HG03432 (cell line): ENCODE results near the gene C10orf95.
A peak's percentile ranks its signal among the peaks of the same experiment; 100 is the strongest.

Experiments
- ATAC-seq: cut with Tn5 transposase; IDR thresholded peaks from one replicate; pipeline ENCODE4 v1.9.1; 2021; ENCODE audit warnings: mild to moderate bottlenecking, moderate library complexity; ENCODE audit not compliant: unreplicated experiment

Gene C10orf95

DNA sequence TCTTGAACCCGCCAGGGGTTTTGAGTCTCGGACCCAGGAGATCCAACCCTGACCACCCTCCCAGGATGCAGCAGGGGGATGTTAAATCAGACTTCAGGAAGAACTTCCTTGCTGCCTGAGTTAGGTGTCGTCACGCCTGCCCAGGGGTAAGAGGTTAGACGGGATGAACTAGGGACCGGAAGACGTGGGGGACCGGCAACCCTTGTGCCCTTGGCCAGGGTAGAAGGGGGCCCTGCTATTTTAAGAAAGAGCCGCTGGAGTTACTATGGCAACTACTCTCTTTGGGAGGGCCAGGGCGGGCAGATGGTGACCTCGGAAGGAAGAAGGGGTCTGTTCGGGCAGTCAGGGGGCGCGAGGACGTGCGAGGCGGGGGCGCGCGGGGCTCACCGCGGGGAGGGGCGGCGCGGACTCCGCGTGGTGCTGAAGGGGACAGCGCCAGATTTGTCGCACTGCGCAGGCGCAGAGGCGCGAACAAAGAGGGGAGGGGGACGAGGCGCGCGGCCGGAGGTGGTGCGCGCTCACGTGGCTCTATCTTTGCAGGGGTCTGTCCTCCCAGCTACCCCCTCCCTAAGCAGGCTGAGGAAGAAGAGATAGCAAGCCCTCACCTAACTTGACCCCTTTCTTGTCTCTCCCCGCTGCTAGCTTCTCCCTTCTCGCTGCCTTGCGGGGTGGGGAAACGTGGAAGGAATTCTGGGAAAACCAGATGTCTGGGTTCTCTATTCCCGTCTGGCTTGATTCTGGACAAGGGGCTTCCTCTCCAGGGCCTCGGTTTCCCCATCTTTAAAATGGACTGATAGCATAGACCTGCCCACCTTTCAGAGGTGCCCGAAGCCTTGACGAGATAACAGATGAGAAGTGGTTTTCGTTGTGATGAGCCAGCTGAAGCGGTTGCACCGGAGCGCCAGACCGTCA lies 31.8 kb downstream of the C10orf95 start:
- no peak for ATAC-seq

DNA sequence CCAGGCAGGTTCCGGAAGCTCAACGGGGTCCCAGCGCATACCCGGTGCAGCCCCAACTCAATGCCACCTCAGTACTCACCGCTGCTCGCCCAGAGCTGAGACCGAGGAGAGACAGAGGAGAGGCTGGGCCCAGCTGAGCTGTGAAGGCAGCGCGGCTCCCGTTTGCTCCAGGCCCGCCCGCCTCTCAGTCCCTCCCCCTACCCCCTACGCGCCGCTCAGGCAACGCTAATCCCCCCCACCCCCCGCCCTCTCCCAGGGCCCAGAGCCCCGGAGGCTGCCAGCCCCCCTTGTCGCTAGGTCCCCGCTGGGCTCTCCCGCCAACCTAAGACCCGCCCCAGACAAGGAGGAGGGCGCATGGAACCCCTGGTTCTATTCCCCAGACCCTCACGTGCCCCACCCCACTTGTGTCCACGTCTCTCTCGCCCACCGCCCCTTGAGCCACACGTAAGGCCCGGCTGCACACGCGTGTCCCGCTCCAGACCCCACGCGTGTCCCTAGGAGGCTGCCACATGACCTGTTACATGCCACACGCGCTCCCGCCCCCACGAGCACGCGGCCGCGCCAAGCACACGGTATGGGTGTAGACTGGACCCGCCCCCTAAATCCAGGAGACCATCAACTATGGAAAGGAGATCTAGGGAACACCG lies 32.6 kb downstream of the C10orf95 start, which contains the start of gene PSD:
Gene PSD (minus strand): TSS at position 164 of the 647 bp plus-strand sequence. CDS start 1,747 bp downstream, outside the sequence.
- no peak for ATAC-seq

DNA sequence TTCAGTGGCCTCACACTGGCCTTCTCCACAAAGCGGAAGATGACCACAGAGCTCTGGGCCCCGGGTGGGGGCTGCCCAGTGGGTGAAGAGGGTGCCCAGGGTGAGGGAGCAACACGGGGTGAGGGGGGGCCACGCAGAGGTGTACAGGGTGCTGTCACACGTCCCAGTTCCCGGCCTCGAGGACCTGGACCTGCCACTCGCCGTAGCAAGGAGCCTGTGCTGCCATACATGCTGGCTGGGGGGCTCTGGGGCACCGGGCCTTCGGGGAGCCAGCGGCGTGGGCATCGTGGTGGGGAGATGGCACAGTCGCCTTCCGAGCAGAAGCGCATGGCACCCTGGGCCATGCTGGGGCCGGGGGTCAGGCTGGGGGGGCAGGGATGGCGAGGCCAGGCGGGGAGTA lies 34.6 kb downstream of the C10orf95 start:
- no peak for ATAC-seq

DNA sequence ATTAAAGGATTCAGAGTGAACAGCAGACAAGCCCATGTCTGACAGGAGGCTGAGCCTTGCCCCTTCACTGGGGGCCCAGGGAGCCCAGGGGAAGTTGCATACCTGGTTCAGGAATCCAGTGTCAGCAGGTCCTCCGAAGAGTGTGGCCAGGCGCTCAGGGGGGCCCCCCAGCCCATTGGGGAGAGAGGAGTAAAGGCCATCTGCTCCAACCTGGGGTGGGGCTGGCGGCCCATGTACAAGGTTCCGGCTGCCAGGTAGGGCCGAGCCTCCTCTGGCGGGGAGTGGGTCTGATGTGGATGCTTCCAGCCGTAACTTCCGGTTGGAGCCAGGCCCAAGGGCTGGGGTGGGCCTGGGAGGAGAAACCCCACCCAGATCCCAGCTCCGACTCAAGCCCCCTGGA lies 35.1 kb downstream of the C10orf95 start:
- no peak for ATAC-seq

DNA sequence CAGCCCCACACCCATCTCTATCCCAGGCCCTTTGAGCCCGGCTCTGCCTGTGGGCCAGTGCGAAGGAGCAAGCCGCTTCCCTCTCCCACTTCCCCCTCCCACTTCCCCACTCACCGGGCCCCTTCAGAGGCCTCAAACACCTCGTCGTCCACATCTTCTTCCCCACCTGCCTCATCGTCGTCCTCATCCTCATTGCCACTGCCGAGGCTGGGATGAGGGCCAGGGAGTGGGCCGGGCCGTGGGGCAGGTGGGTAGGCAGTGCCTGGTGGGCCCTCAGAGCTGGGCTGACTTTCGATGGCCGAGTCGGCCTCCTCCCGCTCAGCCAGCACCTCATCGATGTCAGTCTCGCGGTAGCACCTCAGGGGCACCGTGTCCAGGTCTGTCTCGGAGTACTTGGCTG lies 36.6 kb downstream of the C10orf95 start:
- ATAC-seq = no peak

DNA sequence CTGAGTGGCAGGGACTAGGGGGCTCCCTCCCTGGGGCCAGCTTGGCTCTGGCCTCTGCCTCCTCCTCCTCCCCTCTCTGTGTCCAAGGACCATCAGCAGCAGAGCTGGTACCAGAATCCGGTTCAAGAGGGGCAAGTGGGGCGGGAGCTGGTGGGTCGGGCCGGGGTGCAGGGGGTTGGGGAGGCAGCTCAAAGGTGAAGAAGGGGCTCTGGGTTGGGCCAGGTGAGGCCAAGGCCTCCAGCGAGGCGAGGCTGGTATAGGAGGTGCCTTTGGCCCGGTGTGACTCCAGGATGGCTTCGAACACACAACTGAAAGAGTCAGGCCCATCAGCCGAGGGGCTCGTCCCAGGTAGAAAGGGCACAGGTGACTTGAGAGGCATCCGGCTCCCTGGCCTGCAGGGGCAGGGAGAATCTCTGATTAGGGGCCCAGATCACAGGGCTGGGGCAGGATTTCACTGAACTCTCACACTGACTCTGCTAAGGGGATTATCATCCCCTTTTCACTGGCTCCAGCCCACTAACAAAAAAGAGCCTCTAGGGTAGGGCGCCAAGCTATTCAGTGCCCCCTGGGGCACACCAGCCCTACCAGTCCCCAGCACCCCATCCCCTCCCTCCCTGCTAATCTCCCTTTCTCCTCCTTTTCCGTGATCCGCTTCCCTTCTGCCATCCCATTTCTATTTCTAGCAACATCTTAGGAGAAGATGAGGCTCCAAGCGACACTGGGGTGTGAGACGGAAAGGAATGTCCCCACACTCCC lies 37.4 kb downstream of the C10orf95 start:
- ATAC-seq = no peak

DNA sequence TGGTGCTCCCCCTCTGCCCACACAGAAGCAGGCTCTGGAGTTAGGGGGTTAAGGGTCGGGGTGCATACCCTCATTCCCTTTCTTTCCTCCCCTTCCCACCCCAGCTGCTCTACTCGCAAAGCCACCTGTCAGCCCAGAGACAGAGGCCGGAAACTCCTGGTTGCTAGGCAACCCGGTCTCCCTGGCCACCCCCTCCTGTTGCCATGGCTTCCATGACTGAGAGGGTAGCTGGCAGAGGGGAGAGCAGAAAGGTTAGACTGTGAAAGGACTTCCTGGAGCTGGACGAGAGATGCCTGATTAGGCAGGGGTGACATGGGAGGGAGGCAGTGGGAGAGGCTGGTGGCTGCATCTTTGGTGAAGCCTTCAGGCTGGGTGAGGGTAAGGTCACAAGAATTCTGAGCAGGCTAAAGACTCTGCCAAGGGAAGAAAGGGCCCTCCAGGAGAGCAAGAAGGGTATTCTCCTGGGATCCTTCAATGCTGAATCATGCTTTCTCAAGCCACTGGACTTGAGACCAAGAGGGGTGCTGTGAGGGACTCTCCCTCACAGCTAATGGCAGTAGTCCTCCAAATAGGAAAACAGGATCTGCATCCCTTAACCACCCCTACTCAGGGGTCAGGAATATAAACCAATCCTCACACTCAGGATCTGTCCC lies 38.2 kb downstream of the C10orf95 start:
- ATAC-seq = no peak

DNA sequence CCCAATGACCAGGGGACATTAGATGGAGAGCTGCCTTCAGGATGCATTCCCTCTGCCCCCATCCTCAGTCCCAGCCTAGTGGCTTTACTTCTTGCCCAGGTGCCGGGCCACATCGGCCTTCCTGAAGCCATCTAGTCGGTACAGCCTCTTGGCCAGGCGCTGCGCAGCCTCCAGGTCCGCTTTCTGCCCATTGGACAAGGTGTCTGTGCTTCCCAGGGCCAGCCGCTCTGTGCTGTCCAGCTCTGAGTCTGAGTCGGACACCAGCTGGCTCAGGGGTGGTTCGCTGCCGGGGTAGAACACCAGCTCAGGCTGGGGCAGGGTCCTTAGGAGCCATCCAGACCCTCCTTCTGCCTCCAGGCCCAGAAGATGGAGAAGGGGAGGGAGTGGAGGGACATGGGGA lies 39.0 kb downstream of the C10orf95 start:
- no peak for ATAC-seq

DNA sequence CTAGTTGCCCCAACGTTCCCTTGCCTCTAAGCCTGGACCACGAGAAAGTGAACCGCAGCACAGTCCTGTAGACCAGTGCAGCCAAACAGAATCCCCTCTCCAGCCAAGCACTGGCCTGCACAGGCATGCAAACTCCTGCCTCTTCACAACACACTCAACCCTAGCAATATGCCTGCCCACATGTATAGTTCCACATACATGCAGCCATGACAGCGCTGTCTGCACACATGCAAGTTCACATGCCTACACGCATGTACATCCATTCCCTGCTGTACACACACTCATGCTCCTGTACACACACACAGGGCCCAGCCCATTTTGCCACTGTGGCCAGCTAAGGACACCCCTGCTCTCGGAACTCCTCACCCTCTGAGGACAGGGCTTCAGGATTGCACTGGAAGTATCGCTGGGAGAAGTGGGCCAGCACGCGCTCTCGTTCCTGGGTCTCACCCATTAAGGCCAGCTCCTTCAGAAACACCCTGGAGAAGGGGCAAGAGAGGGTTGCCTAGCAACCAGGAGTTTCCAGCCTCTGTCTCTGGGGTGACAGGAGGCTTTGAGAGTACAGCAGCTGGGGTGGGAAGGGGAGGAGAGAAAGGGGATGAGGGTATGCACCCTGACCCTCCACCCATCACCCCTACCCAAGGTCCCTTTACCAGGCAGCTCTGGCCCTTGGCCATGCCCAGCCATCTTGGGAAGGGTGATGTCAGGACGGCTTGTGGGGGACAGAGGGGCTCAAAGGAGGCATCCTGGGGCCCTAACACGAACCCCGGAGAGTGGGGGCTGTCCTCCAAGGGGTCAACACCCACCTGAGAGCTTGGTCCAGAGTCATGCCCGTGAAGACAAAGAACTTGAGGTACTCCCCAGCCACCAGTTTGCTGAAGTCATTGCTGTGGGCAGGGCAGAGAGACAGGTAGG lies 39.7 kb downstream of the C10orf95 start:
- ATAC-seq = no peak

DNA sequence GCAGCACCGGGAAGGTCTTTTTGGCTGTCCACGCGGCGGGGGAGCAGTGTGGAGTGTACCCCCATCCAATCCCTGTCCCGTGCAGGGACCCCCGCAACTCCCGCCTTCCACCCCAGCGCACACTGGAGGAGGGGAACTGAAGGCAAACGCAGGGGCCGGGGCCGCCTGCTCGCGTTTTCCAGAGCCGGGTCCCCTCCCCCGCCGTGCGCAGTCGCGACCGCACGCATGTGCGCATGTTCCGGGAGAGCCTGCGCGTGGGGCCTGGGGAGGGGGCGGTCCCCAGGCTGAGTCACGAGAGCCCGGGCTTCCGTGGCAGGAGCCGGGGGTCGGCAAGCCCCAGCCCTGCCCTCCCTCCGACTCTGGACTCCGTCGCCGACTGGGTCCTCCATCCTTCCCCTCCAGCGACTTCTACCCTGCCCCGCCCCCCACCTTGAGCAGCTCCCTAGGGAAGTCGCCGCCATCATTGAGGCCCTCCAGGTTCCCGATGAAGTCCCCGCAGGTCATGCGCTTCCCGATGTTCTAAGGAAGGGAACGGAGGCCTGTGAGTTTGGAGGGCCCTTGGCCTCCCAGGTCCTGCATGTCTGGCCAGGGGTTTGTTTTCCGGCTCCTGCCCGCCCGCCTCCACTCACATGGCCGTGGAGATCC lies 40.8 kb downstream of the C10orf95 start:
- no peak for ATAC-seq

DNA sequence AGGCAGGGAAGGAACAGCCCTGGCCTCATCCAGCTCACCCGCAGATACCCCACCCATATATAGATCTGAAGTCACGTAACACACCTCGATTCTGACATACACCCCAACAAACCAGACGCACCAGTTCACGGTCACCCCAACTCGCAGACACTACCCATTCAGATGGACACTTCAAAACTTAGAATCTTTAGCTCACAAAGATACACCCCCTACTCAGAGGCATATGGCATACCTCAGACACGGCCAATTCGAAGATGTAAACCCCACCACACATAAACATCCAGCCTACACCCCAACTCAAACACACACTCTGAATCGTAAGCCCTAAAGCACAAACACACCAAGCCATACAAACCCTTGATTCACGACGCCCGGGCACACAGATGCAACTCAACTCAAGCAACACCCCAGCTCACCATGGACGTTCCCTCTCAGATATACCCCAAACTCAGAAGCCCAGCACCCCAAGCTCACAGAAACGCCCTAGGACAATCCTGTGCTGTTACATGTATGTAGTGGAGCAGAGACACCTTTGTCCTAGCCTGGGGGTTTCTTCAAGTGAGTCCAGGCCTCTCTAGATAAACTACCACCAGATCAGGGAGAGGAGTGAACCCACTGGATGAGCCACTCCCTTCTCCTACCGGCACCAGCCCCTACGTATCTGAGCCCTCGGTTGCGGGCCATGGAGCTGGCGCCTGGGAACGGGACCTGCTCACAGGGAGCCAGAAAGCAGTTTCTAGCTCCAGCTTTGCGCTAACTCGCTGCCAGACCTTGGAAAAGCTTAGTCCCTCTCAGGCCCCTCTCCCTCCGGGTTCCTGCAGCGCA lies 41.5 kb downstream of the C10orf95 start:
- ATAC-seq = no peak

DNA sequence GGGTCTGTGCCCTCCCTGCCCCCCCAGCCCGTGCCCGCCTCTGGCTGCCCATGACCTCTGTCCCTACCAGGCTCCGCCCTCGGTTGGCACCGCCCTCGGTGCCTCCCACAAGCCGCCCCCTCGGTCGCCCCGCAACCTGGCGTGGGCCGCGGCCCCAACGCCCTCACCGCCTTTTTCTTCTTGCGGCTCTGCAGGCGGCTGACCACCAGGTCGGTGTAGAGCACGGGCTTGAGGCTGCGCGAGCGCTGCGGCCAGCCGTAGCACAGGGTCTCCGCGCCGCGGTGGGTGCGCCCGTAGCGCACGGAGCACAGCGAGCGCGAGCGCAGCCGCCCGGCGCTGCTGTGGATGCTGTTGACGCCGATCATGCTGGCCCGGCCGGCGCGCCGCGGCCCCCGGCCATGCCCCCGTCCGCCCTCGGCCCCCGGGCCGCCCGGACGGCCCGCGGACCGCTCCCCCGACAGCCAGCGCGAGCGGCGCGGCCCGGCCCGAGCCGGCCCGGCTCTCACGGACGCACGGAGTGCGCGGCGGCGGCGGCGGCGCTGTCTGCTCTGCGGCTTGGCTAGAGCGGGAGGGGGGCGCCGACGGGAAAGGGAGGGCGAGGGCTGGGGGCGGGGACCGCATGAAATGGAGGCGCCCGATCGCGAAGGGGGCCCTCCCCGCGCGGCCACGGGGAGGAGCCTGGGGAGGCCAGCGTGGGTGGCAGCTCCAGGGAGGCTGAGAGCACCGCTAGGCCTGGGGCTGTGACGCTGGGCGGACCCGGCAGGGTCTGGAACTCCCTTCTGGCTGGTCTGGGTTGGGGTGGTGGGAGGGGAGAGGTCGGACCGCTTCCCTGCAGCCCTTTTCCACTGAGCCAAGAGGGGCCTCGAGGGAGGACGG lies 42.4 kb downstream of the C10orf95 start:
- ATAC-seq = peak; percentile 44

DNA sequence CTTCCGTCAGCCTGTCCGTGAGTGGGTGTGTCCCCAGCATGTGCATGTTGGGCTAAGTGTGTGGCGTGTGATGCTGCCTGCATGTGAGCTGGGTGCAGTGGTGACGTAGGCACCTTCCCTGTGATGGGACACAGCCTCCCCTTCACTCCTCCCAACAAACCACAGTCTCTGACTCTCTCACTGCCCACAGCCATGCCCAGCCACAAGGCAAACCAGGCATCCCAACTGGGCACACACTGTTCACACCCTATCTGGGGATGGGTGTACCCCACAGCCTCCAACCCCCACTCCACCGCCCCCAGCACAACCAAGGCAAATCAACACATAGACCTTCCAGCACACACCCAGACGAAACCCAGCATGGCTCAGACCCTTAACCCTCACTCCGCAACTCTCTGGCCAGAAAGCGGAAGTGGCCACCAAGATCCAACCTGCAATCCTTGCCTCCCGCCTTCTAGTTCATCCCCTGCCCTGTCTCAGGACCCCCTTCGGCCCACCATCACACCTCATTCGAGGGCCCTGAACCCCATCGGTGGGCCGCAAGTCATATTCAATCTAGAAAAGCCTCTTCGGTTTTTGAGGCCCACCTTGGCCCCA lies 43.1 kb downstream of the C10orf95 start:
- no peak for ATAC-seq

DNA sequence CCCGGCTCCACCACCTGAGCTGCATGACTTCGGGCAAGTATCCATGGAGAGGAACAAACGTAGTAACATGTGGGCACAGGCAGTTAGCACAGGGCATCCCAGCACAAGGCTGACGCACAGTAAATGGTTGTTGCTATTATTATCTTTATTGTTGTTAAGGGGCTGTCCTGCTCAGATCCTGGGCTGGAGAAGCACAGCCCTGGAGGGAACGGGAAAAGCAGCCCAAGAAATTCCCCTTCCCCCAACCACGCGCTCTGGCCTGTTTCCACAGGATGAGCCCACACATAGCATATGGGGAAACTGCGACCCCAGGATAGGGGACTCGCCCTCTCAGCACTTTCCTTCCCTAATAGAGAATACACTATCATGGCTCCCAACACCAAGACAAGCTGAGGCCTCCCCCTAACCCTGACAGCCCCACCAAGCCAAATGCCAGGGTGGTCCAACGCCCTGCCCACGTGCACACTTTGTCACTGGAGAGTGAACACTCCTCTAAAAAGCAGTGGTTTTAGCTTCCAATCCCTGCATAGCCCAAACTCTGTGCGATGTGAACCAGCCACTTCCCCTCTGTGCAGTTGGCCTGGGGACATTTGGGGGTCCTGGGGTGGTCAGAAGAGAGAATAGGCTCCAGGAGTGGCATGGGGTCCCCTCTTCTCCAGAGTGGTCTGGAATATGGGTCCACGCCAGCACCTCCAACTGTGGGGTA lies 43.8 kb downstream of the C10orf95 start:
- no peak for ATAC-seq

DNA sequence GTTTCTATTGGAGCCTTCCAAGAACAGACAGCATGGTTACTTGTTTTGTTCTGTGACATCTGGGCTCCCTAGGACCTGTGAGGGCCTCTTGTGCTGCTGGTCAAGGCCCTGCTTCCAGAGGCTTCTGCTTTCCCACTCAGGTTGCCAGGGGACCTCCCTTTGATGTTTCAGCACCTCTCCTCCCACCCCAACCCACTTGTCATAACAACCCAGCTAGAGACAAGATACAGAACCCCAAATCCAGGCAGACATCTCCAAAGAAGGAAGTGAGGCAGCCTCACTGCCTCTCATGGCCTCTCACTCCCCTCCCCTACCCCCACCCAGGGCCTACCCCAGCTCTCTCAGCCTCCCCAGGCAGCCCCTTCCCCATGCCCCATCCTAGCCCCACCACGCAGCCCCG lies 44.5 kb downstream of the C10orf95 start:
- ATAC-seq = no peak

DNA sequence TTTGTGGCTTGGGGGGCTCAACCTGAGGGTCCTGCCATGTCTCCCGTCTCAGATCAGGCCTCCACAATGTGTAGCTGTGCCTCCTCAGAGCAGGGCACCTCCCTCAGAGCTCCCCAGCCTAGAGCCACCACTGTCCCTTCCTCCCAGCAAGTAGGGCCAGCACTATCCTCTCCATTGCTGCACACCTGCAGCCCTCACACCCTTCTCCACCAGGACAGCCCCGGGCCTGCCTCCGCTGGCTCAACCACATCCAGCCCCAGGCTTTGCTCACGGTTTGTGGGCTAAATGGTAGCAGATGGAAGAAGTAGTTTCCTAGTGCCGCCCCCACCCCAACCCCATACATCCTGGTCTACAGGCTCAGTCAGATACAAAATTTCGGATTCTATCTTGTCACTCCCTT lies 45.7 kb downstream of the C10orf95 start:
- no peak for ATAC-seq
